Hippocampal formation (tissue), 2 donors: Measurements from ENCODE around the gene TMEM258.
A peak's percentile ranks its signal among the peaks of the same experiment; 100 is the strongest.

Source experiments
- DNase-seq, 2 donors: peaks; one replicate each; lab custom pipeline; 2025; lab: John Stamatoyannopoulos, UW

Gene TMEM258

DNA sequence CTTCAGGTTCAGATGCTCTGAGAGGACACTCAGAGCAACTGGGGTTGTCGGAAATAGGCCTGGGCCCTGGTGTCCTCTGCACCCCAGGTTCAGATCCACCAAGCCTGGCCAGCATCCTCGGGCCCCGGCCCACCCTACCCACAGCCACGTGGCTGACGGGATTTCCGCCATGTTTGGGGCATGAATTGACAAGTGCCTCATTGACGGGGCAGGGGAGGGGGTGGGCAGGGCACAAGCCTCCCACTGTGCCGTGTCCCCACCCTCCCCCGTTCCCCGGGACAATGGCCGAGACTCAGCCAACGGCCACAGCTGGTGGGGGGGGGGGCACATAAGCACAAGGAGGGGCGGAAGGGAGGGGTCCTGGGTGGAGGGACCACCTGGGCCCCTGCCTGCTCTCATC lies 31.5 kb downstream of the TMEM258 start:
- DNase-seq = peak; percentile 80 to 86

DNA sequence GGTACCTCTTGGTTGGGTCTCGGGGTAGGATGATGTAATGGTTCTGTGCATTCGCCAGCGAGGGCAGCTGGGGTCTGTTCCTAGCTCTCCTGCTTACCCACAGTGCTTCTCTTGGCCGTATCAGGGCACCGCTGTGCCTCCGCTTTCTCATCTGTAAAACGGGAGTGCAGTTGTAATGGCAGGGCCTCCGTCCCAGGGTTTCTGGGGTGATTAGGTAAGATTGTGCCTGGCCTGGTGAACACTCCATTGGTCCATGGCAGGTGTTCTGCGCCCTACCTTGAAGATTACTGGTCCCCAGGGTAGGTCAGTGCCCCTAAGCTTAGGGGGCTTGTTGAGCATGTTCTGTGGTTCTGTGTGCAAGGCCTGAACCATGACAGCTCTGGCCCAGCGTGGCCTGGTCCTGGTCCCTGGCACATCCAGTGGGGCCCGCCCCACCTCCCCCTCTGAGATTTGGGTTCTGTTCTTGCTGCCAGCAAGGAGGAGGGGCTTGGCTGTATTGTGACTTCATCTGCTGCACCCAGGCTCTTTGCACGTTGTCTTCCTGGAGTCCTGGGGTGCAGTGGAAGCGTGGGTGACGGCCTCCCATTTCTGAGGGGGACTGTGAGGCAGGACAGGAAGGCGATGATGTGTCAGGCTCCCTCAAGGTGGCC lies 35.1 kb downstream of the TMEM258 start:
- DNase-seq = peak in 1 of 2 donors; percentile 46

DNA sequence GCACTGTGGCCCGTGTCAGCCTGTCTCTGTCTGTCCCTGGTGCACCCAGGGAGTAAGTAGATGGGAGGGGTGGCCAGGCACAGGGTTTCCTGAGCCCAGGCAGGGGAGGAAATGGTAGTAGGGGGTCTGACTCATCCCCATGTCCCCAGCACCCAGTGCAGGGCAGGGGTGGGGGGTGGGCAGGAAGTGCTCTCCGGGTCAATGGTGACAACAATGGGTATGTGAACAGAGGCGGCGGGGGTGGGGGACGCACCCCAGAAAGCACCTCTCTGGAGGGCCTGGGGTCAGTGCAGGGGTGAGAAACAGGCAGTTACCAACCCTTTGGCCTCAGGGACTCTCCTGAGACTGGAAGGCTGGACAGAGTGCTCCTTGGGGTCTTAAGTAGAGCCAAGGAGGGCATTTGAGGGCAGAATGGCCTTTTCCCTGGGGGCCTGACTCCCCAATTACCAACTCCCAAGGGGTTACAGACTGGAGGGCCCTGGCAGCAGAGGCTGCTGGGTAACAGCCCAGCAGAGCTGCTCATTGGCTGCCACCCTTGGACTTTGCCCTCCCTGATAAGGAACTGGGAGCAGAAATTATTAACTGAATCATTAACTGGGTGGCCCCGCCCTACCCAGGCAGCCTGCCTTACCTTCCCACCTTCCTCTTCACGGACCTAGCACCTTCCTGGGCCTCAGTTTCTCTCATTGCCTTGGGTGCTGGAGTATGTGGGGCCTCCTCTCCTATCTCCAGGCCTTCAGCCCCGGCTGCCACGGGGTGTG lies 35.8 kb downstream of the TMEM258 start:
- DNase-seq = no peak

DNA sequence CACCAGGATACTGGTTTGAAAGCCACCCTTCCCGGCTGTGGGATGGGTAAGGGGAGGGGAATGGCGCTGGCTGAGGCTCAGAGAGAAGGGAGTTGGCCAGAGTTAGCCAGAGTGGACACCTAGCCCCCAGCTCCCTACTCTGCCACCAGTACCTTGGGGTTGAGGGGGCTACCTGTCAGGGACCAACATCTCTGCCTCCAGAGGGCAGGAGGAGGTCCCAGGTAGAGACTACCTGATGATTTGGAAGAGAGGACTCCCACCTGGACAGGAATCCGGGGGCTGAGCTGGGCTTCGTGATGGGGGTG lies 36.3 kb downstream of the TMEM258 start:
- no peak for DNase-seq

DNA sequence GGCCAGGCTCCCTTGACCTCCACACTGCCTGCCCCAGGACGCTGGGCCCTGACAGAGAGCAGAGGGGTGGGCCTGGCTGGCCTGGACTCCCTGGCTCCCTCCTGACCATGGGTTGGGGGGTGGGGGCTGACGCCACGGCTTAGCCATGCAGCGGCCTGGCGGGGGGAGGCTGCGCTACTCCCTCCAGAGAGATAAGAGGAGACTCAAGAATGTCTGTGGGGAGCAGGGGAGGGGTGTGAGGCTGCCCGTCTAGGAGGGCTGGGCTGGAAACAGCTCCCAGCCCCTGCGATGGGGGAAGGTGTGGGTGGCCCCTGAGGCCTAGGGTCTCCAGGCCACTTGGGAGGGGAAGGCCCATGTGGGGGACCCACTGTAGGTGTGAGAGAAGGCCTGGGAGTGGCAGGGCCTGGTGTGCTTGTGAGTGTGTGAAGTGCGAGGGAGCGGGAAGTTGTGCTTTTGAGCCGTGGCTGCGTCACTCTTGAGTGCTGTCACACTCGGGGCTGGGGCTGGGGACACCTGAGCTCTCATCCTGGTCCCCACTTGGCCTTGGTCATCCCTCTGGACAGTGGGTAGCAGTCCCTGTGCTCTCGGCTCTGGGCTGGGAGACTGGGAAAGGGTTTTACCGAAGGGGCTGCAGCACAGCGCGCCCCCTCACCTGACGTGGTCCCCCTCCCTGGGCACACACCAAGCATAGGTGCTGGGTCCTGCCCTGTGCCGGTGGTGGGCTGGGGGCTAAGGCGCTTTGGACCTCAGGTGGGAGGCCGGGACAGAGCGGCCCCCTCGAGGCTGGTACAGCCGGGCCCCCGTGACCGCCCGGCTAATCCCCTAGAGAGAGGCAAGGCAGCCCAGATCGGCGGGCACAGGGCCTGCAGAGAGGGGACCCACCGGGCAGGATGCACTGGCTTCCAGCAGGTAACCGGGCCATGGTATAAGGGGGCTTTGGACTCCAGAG lies 37.6 kb downstream of the TMEM258 start:
- no peak for DNase-seq

DNA sequence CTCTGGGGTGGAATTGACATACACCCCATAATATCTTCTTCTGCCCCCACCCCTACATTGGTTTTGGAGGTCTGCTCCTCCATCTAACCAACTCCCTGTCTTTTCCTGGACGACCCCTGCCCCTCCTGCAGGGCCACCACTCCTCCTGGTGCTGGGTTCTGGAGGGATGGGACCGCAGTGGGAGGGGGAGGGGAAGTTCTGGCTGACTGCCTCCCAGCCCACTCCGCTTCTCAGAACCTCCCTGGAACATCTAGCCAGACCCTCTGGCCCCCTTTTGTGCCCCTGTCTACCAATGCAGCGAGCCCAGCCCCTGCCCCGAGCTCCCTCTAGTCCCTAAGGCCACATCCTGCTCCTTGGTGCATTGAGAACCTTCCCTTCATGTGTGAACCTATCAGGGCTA lies 38.7 kb downstream of the TMEM258 start:
- DNase-seq = no peak

DNA sequence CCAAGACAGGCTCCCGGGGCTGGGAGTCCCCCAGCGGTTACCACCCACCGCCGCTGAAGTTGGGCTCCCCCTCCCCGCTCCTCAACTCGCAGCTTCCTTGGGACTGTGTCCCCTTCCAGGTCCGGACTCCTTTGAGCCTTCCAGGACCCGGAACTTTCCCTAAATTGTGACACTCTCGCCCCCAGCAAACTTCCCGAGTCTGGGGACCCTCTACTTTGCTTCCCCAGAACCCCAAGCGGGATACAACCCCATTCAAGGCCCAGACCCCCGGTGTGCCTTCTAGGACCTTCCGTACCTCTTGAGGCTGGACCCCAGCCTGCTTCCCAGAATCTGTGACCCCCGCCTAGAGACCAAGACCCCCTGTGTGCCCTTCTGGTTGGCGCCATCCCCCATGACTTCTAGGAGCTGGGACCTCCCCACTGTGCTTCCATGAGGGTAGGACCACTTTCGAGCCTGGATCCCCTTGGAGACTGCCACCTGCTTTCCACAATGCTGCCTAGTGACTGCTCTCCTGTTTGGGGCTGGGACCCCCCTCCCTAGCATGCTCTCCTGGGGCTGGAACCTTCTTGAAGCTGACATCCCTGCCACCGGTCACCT lies 39.4 kb downstream of the TMEM258 start:
- no peak for DNase-seq

DNA sequence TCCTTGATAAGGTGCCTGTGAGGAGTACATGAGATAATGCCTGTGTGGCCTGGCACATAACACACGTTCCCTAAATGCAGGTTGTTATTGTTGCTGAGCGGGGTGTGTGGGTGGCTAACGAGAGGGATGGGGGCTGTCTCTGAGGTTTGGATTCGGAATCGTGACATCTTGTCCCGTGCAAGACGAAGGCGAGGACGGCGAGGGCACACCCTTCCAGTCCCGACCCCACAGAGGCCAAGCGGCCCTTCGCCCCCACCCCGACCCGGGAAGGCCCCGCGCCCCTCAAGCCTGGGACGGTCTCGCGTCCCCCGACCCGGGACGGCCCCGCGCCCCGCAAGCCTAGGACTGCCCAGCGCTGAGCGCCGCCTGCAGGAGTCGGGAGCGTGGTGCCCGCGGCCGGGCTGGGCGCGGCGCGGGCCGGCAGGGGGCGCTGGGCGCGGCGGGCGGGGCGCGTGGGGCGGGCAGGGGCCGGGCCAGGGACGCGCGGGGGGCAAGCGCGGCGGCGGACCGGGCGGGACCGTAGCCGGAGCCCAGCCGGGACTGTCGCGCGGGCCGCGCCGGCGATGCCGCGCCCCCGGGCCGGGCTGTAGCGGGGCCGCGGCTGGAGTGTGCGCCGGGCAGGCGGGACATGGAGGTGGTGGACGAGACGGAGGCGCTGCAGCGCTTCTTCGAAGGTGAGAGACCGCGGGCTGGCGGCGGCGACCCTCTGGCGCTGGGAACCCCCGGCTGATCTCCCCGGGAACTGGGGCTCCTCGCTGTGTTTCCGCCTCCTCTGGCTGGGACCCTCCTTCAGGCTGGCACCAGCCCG lies 40.1 kb downstream of the TMEM258 start, which contains the start of gene MYRF:
Gene MYRF, plus strand, starts transcription at position 520 of the 808 bp plus-strand sequence. Its CDS starts 109 bp downstream, at position 629.
- peak; percentile 62 to 66 for DNase-seq

DNA sequence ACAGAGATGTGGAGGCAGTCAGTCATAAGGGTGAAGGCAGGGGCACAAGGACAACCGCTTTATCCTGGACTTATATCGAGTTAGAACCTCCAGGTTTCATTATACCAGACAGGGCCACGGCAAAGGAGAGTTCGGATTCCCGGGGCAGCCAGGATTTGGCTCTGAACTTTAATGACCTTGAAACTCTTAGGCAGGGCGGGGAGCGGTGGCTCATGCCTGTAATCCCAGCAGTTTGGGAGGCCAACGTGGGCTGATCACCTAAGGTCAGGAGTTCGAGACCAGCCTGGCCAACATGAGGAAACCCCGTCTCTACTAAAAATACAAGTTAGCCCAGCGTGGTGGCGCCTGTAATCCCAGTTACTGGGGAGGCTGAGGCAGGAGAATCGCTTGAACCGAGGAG lies 41.0 kb downstream of the TMEM258 start:
- DNase-seq = no peak

DNA sequence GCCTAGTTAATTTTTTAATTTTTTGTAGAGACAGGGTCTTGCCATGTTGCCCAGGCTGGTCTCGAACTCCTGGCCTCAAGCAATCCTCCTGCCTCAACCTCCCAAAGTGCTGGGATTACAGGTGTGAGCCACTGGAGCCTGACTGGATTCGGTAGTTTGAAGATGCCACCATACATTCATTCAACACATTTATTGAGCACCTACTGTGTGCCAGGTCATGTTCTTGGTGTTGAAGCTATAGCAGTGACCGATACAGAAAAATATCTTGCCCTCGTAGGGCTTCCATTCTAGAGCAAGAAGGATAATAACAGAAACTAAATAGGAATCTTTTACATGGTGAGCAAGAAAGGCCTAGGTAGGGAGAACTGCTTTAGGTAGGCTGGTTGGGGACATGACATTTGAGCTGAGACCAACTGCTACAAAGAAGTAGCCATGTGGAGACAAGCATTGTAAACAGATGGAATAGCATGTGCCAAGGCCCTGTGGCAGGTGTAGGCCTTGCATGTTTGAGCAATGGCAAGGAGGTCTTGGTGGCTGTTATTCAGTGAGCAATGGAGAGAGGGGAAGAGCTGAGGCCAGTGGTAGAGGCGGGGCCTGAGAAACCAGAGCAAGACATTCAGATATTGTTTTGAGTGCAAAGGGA lies 41.6 kb downstream of the TMEM258 start:
- DNase-seq = no peak

DNA sequence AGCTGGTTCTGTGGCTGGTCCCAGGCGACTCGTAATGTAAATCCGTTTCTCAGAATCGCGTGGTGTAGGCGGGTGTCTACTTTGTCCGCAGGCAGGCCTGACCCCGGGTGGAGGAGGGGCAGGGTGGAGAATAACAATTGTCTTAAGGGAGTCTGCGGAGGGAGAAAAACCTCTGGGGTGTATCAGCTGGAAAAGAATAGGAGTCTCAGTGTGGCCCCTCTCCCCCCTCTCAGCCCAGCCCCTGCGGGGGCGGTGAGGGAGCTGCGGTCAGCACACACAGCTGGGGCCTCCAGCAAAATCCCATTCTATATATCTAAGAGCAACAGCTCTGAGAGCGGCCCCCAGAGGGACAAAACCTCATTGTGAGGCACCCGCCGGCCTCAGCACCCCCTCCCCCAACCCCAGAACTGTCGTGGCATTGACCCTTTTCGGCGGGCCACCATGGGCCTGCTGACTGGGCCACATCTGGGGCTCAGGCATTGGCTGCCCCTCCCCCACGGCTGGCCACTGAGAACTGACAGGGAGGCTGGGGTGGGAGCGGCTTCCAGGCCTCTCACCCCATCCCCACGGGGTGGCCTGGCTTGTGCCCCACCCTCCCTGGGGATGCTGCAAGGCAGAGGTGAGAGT lies 42.7 kb downstream of the TMEM258 start:
- peak; percentile 94 for DNase-seq

DNA sequence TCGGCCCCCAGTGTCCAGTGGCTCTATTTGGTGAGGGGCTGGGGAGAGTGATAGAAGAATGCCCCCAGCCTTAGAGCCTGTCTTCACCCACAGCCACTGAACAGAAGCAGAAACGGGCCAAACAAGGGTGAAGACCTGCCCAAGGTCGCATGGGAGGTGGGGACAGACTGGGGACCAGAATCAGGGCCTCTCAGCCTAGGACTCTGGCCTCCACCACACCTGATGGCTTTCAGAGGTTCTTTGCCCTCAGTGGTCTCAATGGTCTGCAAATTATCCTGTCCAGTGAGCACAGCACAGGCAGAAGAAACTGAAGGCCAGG lies 44.5 kb downstream of the TMEM258 start:
- no peak for DNase-seq

DNA sequence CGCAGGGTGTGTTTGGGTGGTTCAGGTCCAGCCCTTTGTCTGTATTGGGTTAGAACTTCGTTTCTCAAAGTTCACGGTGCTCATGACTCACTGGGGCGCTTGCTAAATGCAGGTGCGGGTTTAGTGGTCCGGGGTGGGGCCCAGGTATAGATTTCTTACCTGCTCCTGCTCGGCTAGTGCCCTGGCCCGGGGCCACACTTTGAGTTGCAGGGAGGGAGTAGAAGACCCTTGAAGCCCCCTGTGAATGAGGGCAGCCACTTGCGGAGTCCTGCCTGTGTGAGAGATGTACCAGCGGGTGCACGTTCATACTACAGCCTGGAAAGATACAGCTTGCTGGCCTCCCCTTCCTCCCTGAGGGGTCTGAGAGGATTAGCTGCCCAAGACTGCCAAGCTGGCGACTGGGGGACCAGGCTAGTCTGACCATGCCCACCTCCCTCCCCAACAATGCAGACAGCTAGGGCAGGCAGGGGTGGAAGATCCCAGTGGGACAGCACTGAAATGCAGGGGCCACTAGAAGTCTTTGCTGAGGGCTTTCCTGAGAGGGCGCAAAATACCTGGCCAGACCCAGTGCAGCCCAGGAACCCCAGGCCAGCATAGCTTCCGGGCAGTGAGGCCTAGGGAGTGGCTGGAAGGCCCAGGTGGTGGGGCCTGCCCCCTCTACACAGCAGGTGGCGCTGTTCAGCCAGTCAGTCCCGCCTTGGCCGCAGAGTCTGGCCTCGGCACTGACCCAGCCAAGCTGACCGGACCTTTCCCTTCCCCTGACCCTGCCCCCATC lies 45.0 kb downstream of the TMEM258 start:
- peak; percentile 78 to 86 for DNase-seq

DNA sequence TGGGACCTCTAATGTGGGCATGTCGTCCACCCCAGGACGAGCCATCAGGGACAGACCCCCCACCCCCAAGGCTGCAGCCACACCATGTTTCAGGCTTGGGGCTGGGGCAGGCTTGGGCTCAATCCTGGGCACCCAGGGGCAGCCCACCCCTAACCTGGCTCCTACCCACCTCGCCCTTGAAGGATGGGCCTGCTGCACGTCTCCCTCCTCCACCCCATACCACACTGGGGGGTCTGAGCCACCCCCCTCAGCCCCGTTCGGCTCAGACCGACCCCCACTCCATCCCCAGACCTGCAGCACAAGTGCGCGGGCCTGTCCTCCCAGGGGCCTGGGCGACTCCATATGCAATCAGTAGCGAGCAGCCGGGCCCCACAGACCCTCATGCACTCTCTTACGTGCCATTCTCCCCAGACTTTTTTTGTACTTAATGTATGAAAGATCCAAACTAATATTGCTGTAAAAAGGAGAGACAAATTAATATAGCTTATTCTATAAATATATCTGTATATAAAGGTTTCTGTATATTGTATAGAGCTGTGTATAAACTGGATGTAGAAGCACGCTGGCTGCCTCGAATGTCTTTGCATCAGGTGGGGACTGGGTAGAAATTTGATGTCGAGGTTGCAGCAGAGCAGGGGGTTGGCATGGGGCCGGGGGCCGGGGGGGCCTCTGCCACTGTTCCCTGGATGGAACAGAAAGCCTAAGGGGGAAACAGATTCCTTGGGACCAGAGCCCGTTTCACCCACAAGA lies 45.8 kb downstream of the TMEM258 start:
- DNase-seq = no peak

DNA sequence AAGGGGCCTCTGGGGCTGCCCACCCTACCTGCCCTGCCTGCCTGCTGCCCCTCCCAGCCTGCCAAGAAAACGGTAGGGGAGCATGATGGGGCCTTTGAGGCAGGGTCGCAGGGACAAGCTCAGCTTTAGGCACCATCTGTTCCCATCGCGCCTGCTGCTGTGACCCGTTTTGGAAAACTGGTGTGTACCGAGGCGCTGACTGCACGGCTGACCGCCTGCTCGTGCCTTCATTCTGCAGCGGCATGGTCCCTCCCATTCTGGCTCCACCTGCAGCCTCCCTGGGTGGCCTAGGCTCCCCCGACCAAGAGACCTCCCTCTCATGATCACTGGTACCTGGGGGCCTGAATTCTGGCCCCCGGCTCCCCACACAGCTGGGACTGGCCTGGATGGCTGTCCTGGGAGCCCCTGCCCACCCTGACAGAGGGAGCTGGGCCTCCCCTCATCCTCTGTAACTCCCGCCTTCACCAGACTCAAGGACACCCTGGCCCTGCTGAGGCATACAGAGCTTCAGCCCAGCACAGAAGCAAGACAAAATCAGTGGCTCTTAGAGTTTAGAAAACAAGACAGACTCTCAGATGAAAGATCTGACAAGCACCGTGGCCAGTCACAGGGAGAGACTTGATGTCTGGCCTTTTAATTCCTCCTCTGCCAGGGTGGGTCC lies 46.5 kb downstream of the TMEM258 start:
- no peak for DNase-seq

DNA sequence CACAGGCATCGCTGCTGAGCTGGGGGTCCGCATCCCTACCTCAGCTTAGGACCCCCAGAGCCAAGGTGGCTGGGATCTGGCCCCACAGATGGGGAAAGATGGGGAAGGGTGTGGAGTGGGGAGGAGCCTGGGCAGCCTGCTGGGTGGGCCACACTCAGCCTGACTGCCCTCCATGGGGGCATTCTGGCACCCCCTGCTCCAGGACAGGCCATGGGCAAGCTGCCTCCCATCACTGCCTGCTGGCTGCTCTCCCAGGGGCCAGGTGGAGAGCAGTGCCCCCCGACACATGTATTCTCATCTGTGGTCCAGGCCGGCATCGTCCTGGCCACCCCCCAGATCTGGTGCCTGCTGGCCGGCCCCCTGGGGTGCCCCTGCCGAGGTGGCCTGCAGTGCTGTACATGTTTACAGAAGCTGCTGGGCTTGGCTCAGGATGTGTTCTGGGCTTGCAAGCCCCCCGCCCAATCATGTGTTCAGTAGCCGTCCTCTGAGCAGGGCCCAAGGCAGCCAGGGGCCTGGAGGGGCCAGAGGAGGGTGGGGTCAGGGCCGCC lies 47.7 kb downstream of the TMEM258 start:
- DNase-seq = no peak

DNA sequence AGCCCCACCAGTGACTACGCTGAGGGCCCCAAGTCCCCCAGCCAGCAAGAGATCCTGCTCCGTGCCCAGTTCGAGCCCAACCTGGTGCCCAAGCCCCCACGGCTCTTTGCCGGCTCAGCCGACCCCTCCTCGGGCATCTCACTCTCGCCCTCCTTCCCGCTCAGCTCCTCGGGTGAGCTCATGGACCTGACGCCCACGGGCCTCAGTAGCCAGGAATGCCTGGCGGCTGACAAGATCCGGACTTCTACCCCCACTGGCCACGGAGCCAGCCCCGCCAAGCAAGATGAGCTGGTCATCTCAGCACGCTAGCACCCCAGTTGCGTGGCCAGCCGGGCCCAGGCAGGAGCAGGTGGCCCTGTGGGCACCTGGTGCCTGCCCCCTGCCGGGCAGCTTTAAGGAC lies 48.2 kb downstream of the TMEM258 start:
- no peak for DNase-seq

DNA sequence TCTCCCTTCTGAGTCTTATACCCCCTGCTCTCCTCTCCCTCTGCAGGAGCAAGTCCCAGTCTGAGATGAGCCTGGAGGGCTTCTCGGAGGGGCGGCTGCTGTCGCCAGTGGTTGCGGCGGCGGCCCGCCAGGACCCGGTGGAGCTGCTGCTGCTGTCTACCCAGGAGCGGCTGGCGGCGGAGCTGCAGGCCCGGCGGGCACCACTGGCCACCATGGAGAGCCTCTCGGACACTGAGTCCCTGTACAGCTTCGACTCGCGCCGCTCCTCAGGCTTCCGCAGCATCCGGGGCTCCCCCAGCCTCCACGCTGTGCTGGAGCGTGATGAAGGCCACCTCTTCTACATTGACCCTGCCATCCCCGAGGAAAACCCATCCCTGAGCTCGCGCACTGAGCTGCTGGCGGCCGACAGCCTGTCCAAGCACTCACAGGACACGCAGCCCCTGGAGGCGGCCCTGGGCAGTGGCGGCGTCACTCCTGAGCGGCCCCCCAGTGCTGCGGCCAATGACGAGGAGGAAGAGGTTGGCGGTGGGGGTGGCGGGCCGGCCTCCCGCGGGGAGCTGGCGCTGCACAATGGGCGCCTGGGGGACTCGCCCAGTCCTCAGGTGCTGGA lies 48.8 kb downstream of the TMEM258 start:
- DNase-seq = no peak
